Measurements from ENCODE around the gene COPS6. TPM values are rescaled to one million over a fixed set of nuclear protein-coding genes. Genes with fewer than 3 reads are reported as not detected.

Gene COPS6
- total RNA-seq, 1 donor: 43.9 TPM

- DNase-seq (ENCODE audit: low read depth in 2 of 3, low spot score in 2 of 3): no peak
Measured at GRCh38 chr7:100079024-100079560, 9.7 kb upstream of the COPS6 start.

DNA sequence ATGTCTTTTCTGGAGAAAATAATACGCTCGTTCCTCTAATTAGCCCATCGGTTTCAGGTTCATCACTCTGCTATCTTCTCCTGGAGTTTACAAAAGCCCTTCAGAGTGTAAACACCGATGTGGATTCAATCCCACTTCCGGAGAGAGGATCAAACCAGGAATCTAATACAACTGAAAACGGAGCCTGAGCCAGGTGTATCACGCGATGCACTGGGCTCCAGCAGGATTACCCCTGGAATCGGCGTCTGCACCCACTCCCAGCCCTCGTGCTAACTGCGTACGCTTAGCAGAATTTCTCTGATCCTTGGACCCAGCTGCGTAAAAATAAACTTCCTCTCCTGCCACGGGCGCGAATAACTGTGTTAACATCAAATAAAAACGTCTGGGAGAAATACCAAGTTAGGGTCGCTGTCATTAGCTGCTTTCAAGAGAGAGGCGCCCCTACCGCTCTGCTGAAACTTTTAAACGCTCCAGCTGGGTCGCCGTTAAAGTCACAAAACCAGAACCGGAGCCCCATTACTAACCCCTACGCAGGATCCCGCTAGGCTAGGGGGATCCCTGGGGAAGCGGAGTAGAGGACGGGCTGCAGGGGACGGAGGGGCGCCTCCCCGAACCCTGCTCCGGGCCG, 7.7 kb upstream of the COPS6 start:
- peak in 2 of 3 donors; percentile 16 to 41 for DNase-seq (ENCODE audit: low read depth in 2 of 3, low spot score in 2 of 3)

DNA sequence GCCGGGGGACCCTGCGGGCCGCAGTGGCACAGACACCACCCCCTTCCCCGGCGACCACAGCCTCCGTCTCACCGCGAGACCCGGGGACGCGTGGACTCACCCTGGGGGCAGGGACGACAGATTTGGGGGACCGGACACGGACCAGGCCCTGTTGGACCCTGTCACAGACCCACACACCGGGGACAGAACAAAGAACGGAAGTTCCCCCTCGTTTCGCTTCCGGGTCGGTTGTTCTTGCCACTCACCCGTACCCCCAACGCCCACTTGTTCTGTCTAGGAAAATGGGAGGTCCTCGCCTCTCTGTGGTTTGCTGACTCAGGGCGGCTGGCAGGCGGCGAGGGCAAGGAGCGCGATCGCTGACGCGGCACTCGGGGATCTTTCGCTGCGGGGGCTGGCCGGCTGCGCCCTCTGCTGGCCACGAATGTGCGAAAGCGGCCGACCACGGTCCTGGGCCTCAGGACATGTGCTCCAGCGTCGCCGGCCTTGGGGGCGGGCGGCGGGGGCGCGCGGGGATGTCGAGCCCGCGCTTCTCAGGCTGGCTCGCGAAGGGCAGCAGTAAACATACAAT, 7.2 kb upstream of the COPS6 start, which contains the start of gene ZNF3:
Gene ZNF3, minus strand, starts transcription at position 189 of the 568 bp plus-strand sequence. CDS start 4,366 bp downstream, outside the sequence.
- DNase-seq (ENCODE audit: low read depth in 2 of 3, low spot score in 2 of 3): peak; percentile 92 to 100 (median 99)

- no peak for DNase-seq (ENCODE audit: low read depth in 2 of 3, low spot score in 2 of 3)
Measured at GRCh38 chr7:100082978-100083377, 5.8 kb upstream of the COPS6 start.

- DNase-seq (ENCODE audit: low read depth in 2 of 3, low spot score in 2 of 3): no peak
Measured at GRCh38 chr7:100085515-100085914, 3.3 kb upstream of the COPS6 start.

- no peak for DNase-seq (ENCODE audit: low read depth in 2 of 3, low spot score in 2 of 3)
Measured at GRCh38 chr7:100087055-100087750, 1.6 kb upstream of the COPS6 start.

DNA sequence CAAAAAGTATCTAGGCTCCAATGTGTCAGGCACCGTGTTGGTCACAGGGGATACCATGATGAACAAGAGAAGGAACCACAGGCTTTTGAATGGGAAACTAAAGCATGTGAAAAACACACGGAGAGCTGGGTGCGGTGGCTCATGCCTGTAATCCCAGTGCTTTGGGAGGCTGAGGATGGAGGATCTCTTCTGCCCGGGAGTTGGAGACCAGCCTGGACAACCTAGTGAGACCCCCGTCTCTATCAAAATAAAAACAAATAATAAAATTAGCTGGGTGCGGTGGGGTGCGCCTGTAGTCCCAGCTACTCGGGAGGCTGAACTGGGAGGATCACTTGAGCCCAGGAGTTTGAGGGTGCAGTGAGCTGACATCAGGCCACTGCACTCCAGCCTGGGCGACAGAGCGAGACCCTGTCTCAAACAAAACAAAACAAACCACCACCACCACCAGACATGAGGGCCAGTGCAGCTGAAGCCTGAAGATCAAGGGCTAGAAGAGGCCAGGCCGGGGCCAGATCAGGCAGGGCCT, 611 bp upstream of the COPS6 start:
- no peak for DNase-seq (ENCODE audit: low read depth in 2 of 3, low spot score in 2 of 3)

- DNase-seq (ENCODE audit: low read depth in 2 of 3, low spot score in 2 of 3): no peak
Measured at GRCh38 chr7:100089458-100090196, 858 bp downstream of the COPS6 start.

DNA sequence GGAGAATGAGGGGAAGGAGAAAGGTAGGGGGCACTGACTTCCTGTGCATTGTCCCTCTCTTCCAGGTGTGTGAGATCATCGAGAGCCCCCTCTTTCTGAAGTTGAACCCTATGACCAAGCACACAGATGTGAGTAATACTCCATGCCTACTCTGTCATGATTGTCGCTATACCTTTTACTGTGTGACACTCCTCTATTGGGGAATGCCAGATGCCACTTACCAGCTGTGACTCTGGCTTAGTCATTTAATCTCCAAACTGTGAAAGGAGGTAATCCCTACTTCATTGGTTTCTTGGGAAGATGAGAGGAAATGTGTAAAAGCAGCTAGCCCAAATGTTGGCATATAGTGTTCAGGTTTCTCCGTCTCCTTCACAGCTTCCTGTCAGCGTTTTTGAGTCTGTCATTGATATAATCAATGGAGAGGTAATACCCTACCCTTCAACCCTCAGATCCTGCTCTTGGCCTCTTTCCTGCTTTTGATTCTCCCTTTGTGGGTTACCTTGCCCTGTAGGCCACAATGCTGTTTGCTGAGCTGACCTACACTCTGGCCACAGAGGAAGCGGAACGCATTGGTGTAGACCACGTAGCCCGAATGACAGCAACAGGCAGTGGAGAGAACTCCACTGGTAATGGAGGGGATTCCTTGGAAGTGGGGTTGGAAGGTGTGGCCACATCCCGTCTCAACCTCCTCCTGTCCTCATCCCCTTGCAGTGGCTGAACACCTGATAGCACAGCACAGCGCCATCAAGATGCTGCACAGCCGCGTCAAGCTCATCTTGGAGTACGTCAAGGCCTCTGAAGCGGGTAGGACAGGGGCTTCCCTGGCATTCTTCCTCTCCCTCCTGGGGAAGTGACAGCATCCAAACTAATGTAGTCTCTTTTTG, 2.0 kb downstream of the COPS6 start:
- DNase-seq (ENCODE audit: low read depth in 2 of 3, low spot score in 2 of 3): no peak

DNA sequence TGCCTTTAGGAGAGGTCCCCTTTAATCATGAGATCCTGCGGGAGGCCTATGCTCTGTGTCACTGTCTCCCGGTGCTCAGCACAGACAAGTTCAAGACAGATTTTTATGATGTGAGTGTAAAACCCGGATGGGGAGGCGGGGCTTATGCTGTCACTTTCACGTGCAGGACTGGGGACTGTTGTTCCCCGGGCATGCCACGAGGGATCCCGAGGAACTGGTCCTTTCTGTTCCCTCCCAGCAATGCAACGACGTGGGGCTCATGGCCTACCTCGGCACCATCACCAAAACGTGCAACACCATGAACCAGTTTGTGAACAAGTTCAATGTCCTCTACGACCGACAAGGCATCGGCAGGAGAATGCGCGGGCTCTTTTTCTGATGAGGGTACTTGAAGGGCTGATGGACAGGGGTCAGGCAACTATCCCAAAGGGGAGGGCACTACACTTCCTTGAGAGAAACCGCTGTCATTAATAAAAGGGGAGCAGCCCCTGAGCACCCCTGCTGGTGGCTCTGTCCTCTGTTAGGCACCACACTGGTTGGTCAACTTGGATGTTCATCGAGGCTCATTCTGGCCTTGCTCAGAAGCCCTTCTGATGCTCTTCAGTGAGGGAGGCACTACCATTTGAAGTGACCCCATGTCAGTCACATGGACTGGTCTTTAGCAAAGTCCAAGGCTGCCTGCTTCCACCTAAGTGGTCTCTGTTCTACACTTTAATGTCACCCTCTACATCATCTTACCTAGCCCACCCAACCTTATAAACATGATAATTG, 2.8 kb downstream of the COPS6 start:
- DNase-seq (ENCODE audit: low read depth in 2 of 3, low spot score in 2 of 3): no peak

GRCh38 chr7:100093054-100093453, 4.3 kb downstream of the COPS6 start:
- DNase-seq (ENCODE audit: low read depth in 2 of 3, low spot score in 2 of 3): no peak

GRCh38 chr7:100093498-100093897, 4.7 kb downstream of the COPS6 start:
- no peak for DNase-seq (ENCODE audit: low read depth in 2 of 3, low spot score in 2 of 3)

DNA sequence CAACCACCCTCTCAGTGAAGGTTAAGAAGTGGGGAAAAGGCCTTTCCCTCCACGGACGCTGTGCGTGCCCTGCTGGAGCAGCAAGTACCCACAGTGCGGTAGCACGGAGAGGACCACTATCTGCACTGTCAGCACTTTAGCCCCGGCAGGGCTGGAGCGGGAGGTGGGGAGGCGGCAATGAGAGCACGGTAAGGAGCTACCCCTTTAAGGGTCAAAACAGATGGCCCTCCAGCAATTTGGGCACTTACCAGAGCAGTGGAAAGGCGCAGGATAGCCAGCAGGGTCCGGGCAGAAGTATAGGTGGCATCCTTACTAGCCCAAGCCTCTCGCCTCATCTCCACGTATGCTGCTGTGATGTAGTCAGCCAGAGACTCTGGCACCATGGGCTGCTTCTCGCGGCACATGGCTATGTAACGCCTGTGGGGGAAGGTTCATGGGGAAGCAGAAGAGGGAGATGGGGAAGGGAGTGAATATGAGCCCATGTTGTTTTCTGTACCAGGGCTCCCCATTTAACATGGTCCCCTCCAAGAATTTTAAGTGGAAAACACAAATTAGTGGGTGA, 5.2 kb downstream of the COPS6 start:
- DNase-seq (ENCODE audit: low read depth in 2 of 3, low spot score in 2 of 3): no peak

- DNase-seq (ENCODE audit: low read depth in 2 of 3, low spot score in 2 of 3): no peak
Measured at GRCh38 chr7:100095289-100095688, 6.5 kb downstream of the COPS6 start.

GRCh38 chr7:100095704-100096103, 6.9 kb downstream of the COPS6 start:
- DNase-seq (ENCODE audit: low read depth in 2 of 3, low spot score in 2 of 3): no peak

DNA sequence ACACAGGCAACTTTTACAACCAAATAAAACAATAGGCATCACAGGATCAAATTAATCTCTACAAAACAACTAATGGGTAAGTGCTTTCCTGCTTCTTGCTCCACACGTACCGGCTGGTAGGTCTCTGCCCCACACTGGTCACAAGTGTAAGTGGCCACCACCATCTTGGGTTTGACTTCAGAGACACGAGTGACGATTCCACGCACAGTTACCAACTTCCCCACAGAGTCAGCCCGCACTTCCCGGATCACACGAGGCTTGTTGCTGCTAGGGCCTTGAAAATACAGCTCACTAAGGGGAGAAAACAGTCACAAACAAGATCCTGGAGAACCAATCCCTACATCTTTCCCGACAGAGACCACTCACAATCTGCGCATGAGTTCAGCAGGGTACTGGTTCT, 10.1 kb downstream of the COPS6 start:
- DNase-seq (ENCODE audit: low read depth in 2 of 3, low spot score in 2 of 3): no peak

DNA sequence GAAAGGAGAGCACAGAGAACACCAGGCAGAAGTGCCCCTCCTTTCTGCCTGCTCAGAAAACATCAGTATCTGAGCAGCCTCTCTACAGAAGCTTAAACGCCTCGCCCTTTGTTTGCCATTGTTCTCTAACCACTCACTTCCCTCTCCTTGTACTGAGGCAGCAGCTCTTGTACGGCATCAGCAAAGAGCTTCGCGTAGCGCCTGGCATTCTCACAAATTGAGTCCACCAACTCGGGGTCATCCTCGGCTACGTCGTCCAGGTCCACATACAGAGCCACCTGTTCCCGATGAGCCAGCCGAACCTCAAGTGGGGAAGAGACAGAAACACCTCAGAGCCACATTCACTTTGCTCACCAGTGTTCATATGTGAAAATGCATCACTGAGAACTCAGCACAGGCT, 10.7 kb downstream of the COPS6 start:
- DNase-seq (ENCODE audit: low read depth in 2 of 3, low spot score in 2 of 3): no peak

GRCh38 chr7:100100420-100101015, 11.7 kb downstream of the COPS6 start:
- DNase-seq (ENCODE audit: low read depth in 2 of 3, low spot score in 2 of 3): peak; percentile 87 to 95 (median 93)

All from hematopoietic multipotent progenitor cell (in vitro differentiated cells).